A549 (cell line): Measurements from ENCODE around the gene BST1. TPM values are rescaled to one million over a fixed set of nuclear protein-coding genes. Genes with fewer than 3 reads are reported as not detected.

Experiments used
- ATAC-seq, 2 experiments: fragments of 200-7000 bp in 1 of 2; fragments of >200 bp in 1 of 2; cut with Nextera tagmentation in 1 of 2; cut with Tn5 transposase in 1 of 2; 3 replicates each; pipeline versions ENCODE4 v1.8.0 to v1.9.1; 2018 to 2020; ENCODE audit warnings: mild to moderate bottlenecking in 1 of 2, moderate library complexity in 1 of 2
- CTCF ChIA-PET: fragments of 300-600 bp; sonication (Branson Sonifier 250); formaldehyde crosslinking; extraction: SDS; loops from one replicate; lab custom pipeline; 2021; ENCODE audit warnings: antibody characterized with exemption, inconsistent platforms; lab: Yijun Ruan, JAX
- POLR2A ChIA-PET: fragments of 350-600 bp; formaldehyde crosslinking; extraction: SDS; loops from one replicate; lab custom pipeline; 2021; ENCODE audit warnings: antibody characterized with exemption, inconsistent platforms; lab: Yijun Ruan, JAX
- DNase-seq, 2 experiments: peaks; one replicate each; pipeline versions ENCODE4 v3.0.0 to v3.0.0-alpha.2; 2011 to 2016; ENCODE audit warnings: low read depth in 1 of 2, low spot score in 1 of 2
- FAIRE-seq: peaks from 2 replicates; lab custom pipeline; 2011; peaks lifted over from hg19 to GRCh38; lab: Jason Lieb, UNC
- H3K27ac ChIP-seq, 2 experiments: fragments of >200 bp; sonication (Bioruptor Twin); formaldehyde crosslinking; 3 replicates each; pipeline ENCODE4 v1.5.1; 2016 to 2017
- H3K4me1 ChIP-seq: fragments of >200 bp; sonication (Bioruptor Twin); formaldehyde crosslinking; 3 replicates; pipeline ENCODE4 v1.6.1; 2016
- H3K4me2 ChIP-seq: fragments of >200 bp; sonication (Bioruptor Twin); formaldehyde crosslinking; 3 replicates; pipeline ENCODE4 v1.6.1; 2016
- H3K4me3 ChIP-seq: fragments of >200 bp; sonication (Bioruptor Twin); formaldehyde crosslinking; 3 replicates; pipeline ENCODE4 v1.5.1; 2016
- H3K9me3 ChIP-seq: fragments of >200 bp; sonication (Bioruptor Twin); formaldehyde crosslinking; 3 replicates; pipeline ENCODE4 v1.6.1; 2016
- CBX8 ChIP-seq: fragments of 200-600 bp; sonication (generic); IDR thresholded peaks from 2 replicates; pipeline ENCODE4 v1.6.1; 2016
- CEBPB ChIP-seq, 2 experiments: fragments of >200 bp in 1 of 2; sonication (Bioruptor Twin) in 1 of 2; formaldehyde crosslinking in 1 of 2; IDR thresholded peaks; 2 replicates each; pipeline ENCODE4 v1.6.1; 2012 to 2016
- CHD2 ChIP-seq: fragments of 150-350 bp; IDR thresholded peaks from 2 replicates; pipeline ENCODE4 v1.6.1; 2014; ENCODE audit warnings: low read length; ENCODE audit not compliant: partially characterized antibody
- CHD4 ChIP-seq: fragments of 200-600 bp; sonication (generic); IDR thresholded peaks from 2 replicates; pipeline ENCODE4 v1.6.1; 2016; ENCODE audit warnings: antibody characterized with exemption, mild to moderate bottlenecking, borderline replicate concordance
- EHF ChIP-seq: fragments of 250-450 bp; sonication (Bioruptor Pico); IDR thresholded peaks from 2 replicates; pipeline ENCODE4 v1.5.0; 2020; ENCODE audit warnings: mild to moderate bottlenecking
- FOSB ChIP-seq: fragments of 250-450 bp; sonication (Bioruptor Pico); IDR thresholded peaks from 2 replicates; pipeline ENCODE4 v1.5.0; 2020; ENCODE audit warnings: mild to moderate bottlenecking, moderate library complexity
- FOXS1 ChIP-seq: fragments of 250-450 bp; sonication (Bioruptor Pico); IDR thresholded peaks from 2 replicates; pipeline ENCODE4 v1.5.0; 2020; ENCODE audit warnings: mild to moderate bottlenecking, moderate library complexity
- JUN ChIP-seq, 2 experiments: fragments of >200 bp; sonication (Bioruptor Twin); formaldehyde crosslinking; IDR thresholded peaks; 2 replicates in 1 of 2; 3 replicates in 1 of 2; pipeline ENCODE4 v1.6.1; 2016 to 2017
- JUNB ChIP-seq: fragments of >200 bp; sonication (Bioruptor Twin); formaldehyde crosslinking; IDR thresholded peaks from 2 replicates; pipeline ENCODE4 v1.6.1; 2016
- MAFK ChIP-seq: fragments of 450-650 bp; IDR thresholded peaks from 2 replicates; pipeline ENCODE4 v1.6.1; 2014; ENCODE audit not compliant: partially characterized antibody
- NFE2L2 ChIP-seq: fragments of 150-350 bp; conservative IDR thresholded peaks from 2 replicates; pipeline ENCODE4 v1.6.1; 2014; ENCODE audit warnings: low read length
- NR3C1 ChIP-seq: fragments of >200 bp; sonication (Bioruptor Twin); formaldehyde crosslinking; IDR thresholded peaks from 3 replicates; pipeline ENCODE4 v1.6.1; 2017
- POLR2A ChIP-seq: IDR thresholded peaks from 2 replicates; pipeline ENCODE4 v1.6.1; 2012; ENCODE audit warnings: mild to moderate bottlenecking, low read length
- RARB ChIP-seq: fragments of 250-450 bp; sonication (Bioruptor Pico); IDR thresholded peaks from 2 replicates; pipeline ENCODE4 v1.8.0; 2021; ENCODE audit warnings: mild to moderate bottlenecking, moderate library complexity
- RFX5 ChIP-seq: fragments of 450-650 bp; IDR thresholded peaks from 2 replicates; pipeline ENCODE4 v1.7.1; 2014; ENCODE audit warnings: antibody characterized with exemption, mild to moderate bottlenecking, moderate library complexity
- SMC3 ChIP-seq: fragments of >200 bp; sonication (Bioruptor Twin); formaldehyde crosslinking; IDR thresholded peaks from 3 replicates; pipeline ENCODE4 v1.6.1; 2018; ENCODE audit warnings: inconsistent platforms
- SREBF2 ChIP-seq: fragments of 450-650 bp; IDR thresholded peaks from 2 replicates; pipeline ENCODE4 v1.6.1; 2014; ENCODE audit warnings: mild to moderate bottlenecking, moderate library complexity
- TFCP2L1 ChIP-seq: fragments of 250-450 bp; sonication (Bioruptor Pico); IDR thresholded peaks from 2 replicates; pipeline ENCODE4 v1.5.0; 2021; ENCODE audit warnings: mild to moderate bottlenecking
- ZC3H11A ChIP-seq: fragments of 450-650 bp; IDR thresholded peaks from 2 replicates; pipeline ENCODE4 v1.6.1; 2014; ENCODE audit warnings: antibody characterized with exemption, mild to moderate bottlenecking
- ZSCAN20 ChIP-seq: fragments of 250-450 bp; sonication (Bioruptor Pico); IDR thresholded peaks from 2 replicates; pipeline ENCODE4 v1.8.0; 2022; ENCODE audit warnings: mild to moderate bottlenecking, moderate library complexity
- WGBS: methylation state at CpG from one replicate; pipeline ENCODE4 v1.1.6; 2017; ENCODE audit errors: missing lambda C conversion rate; 5-methylcytosine and 5-hydroxymethylcytosine counted together
- polyA plus RNA-seq, 4 experiments: library from polyadenylated mRNA; depleted of rRNA in 3 of 4; stranded (reverse); fragments of >200 nt; fragmentation: RNase III in 1 of 4; extraction: RNeasy Plus Mini Kit Qiagen cat#74134 plus additional on column Dnase treatment in 1 of 4; gene quantifications; 2 replicates in 3 of 4; 3 replicates in 1 of 4; pipeline ENCODE4 v1.2.3, GENCODE V29; 2011 to 2017
- TF ChIP-seq, protein P1 (sequence below): IDR thresholded peaks from 2 replicates; pipeline ENCODE4 v1.6.1; 2012; ENCODE audit warnings: low read depth, borderline replicate concordance
- TF ChIP-seq, protein P2 (sequence below): fragments of >200 bp; sonication (Bioruptor Twin); formaldehyde crosslinking; IDR thresholded peaks from 3 replicates; pipeline ENCODE4 v1.6.1; 2016
- TF ChIP-seq, protein P3 (sequence below): fragments of >200 bp; sonication (Bioruptor Twin); formaldehyde crosslinking; IDR thresholded peaks from 2 replicates; pipeline ENCODE4 v1.6.1; 2016
- TF ChIP-seq, protein P4 (sequence below): fragments of 450-650 bp; IDR thresholded peaks from 2 replicates; pipeline ENCODE4 v1.6.1; 2014; ENCODE audit warnings: antibody characterized with exemption
- TF ChIP-seq, protein P5 (sequence below): fragments of >200 bp; sonication (Bioruptor Twin); formaldehyde crosslinking; IDR thresholded peaks from 3 replicates; pipeline ENCODE4 v1.5.1; 2016

BST1 gene
- polyA plus RNA-seq, 2 of the 4 experiments (the other 2 are of a cell fraction) = 11.7 to 16.0 TPM

DNA sequence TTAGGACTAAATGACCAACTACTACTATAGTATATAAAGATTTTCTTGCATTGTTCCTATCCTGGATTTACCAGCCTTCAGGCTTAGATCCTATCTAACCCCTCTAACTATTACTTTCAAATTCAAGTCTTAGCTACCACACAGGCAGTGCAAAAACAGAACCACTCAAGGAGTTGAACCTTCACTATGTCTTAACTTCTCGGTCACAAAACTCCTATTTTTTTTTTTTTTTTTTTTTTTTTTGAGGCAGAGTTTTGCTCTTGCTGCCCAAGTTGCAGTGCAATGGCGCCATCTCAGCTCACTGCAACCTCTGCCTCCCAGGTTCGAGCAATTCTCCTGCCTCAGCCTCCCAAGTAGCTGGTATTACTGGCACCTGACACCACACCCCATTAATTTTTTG lies 27.5 kb upstream of the BST1 start:
- Histone ChIP-seq H3K4me3 (no peak overlapping the region), H3K9me3 (no peaks in the 10 kb centered on the region), H3K27ac (peak overlapping the region in 1 of 2 experiments; percentile 62; a peak in 3 of 6 replicates), H3K4me1 (peaks cover 41% of the 10 kb centered on the region), H3K4me2 (peak overlapping the region; percentile 82; the same call in 2 of the 3 replicates)
- ATAC-seq (no peak), FAIRE-seq (no peak), DNase-seq (no peak)
- POLR2A ChIA-PET = no interaction called here
- 84% methylated on average over 3 of the region's 3 CpGs for WGBS
- CTCF ChIA-PET = interaction anchor here (1.4 to 1.6 kb wide), 3 partner anchors 12 to 130 kb away, joined by 3 to 5 read pairs (median 3); no protein-coding TSS in a partner anchor
- no peak for TF ChIP-seq FOXS1
- TF ChIP-seq CHD2 = no peak
- TF ChIP-seq TFCP2L1 (CRISPR knock-in tag) = no peak
- no peak for TF ChIP-seq MAFK
- TF ChIP-seq CBX8 = no peak
- TF ChIP-seq, protein P1, sequence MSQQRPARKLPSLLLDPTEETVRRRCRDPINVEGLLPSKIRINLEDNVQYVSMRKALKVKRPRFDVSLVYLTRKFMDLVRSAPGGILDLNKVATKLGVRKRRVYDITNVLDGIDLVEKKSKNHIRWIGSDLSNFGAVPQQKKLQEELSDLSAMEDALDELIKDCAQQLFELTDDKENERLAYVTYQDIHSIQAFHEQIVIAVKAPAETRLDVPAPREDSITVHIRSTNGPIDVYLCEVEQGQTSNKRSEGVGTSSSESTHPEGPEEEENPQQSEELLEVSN = no peak
- TF ChIP-seq, protein P2, sequence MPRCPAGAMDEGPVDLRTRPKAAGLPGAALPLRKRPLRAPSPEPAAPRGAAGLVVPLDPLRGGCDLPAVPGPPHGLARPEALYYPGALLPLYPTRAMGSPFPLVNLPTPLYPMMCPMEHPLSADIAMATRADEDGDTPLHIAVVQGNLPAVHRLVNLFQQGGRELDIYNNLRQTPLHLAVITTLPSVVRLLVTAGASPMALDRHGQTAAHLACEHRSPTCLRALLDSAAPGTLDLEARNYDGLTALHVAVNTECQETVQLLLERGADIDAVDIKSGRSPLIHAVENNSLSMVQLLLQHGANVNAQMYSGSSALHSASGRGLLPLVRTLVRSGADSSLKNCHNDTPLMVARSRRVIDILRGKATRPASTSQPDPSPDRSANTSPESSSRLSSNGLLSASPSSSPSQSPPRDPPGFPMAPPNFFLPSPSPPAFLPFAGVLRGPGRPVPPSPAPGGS = no peak

DNA sequence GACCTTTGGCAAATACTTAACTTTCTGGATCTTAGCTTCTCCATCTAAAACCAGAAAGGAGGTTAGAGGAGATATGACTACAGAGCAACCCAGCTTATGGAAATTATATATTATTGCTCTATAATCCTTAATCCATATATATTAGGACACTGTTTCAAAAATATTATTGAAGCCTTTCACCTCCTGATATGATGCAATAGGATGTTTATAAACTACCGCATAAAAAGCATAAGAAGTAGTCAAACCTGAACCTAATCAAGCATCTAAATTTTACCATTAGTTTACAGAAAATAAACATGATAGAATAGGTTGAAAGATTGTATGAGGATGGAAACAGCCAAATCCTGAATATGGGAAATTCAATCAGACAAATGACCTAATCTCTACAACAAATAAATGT lies 26.8 kb upstream of the BST1 start:
- FAIRE-seq = no peak
- no peak overlapping the region for H3K4me3 ChIP-seq
- peaks cover 41% of the 10 kb centered on the region for H3K4me1 ChIP-seq
- POLR2A ChIA-PET = no interaction called here
- peak in 1 of 2 experiments; percentile 6; a peak in 1 of 4 replicates for TF ChIP-seq CEBPB (IDR thresholded peaks at IDR 0.05)
- no peak for TF ChIP-seq CHD2
- 83% methylated on average over 1 of the region's 1 CpG for WGBS
- DNase-seq = no peak
- H3K4me2 ChIP-seq = peak overlapping the region; percentile 82
- no peak for ATAC-seq
- CTCF ChIA-PET = interaction anchor here (0.7 to 1.6 kb wide), 4 partner anchors 12 to 196 kb away, joined by 3 to 5 read pairs (median 3); no protein-coding TSS in a partner anchor
- peak overlapping the region; percentile 16 to 62; a peak in 1 of 6 replicates for H3K27ac ChIP-seq
- no peaks in the 10 kb centered on the region for H3K9me3 ChIP-seq

DNA sequence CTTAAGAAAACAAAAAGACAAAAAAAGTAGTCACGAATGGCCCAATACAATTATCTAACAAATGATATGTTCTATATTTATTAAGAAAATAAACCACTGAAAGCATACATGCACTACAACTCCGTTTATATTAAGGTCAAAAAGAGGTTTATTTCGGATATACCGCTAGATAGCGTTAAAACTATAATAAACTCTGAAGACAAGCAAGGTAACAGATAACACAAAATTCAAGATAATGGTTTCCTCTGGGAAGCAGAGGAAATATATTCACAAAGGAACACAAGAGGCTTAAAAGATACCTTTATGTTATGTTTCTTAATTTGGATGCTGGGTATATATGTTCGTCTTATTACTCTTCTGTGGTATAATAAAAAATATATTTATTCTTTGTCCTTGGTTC lies 26.0 kb upstream of the BST1 start:
- H3K4me3 ChIP-seq = no peak overlapping the region
- no peak for DNase-seq
- H3K4me1 ChIP-seq = peaks cover 41% of the 10 kb centered on the region
- ATAC-seq = no peak
- ChIA-PET POLR2A (no interaction called here), CTCF (no interaction called here)
- no peaks in the 10 kb centered on the region for H3K9me3 ChIP-seq
- no peak for FAIRE-seq
- peak overlapping the region; percentile 80 to 83 for H3K27ac ChIP-seq
- 78% methylated on average over 6 of the region's 6 CpGs for WGBS
- TF ChIP-seq JUN (IDR thresholded peaks at IDR 0.05) (no peak), CHD2 (no peak), ZSCAN20 (CRISPR knock-in tag) (no peak), JUNB (no peak), SREBF2 (no peak), FOSB (CRISPR knock-in tag) (no peak), CEBPB (IDR thresholded peaks at IDR 0.05) (no peak), POLR2A (no peak), NR3C1 (no peak), EHF (no peak), RFX5 (no peak), NFE2L2 (no peak), ZC3H11A (no peak), RARB (CRISPR knock-in tag) (no peak), CBX8 (no peak), CHD4 (no peak), SMC3 (no peak)
- TF ChIP-seq, protein P3, sequence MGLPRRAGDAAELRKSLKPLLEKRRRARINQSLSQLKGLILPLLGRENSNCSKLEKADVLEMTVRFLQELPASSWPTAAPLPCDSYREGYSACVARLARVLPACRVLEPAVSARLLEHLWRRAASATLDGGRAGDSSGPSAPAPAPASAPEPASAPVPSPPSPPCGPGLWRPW = no peak
- TF ChIP-seq, protein P4, sequence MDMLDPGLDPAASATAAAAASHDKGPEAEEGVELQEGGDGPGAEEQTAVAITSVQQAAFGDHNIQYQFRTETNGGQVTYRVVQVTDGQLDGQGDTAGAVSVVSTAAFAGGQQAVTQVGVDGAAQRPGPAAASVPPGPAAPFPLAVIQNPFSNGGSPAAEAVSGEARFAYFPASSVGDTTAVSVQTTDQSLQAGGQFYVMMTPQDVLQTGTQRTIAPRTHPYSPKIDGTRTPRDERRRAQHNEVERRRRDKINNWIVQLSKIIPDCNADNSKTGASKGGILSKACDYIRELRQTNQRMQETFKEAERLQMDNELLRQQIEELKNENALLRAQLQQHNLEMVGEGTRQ = no peak
- TF ChIP-seq, protein P5, sequence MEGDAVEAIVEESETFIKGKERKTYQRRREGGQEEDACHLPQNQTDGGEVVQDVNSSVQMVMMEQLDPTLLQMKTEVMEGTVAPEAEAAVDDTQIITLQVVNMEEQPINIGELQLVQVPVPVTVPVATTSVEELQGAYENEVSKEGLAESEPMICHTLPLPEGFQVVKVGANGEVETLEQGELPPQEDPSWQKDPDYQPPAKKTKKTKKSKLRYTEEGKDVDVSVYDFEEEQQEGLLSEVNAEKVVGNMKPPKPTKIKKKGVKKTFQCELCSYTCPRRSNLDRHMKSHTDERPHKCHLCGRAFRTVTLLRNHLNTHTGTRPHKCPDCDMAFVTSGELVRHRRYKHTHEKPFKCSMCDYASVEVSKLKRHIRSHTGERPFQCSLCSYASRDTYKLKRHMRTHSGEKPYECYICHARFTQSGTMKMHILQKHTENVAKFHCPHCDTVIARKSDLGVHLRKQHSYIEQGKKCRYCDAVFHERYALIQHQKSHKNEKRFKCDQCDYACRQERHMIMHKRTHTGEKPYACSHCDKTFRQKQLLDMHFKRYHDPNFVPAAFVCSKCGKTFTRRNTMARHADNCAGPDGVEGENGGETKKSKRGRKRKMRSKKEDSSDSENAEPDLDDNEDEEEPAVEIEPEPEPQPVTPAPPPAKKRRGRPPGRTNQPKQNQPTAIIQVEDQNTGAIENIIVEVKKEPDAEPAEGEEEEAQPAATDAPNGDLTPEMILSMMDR = no peak
- H3K4me2 ChIP-seq = peak overlapping the region; percentile 82
